T-helper 2 cell (primary cell): ENCODE results near the gene CDCA5.

Experiments
- DNase-seq, 5 experiments: peaks; one replicate each; pipeline versions ENCODE4 v3.0.0 to v3.0.0-alpha.2; 2012 to 2022
- total RNA-seq, 2 donors: gene quantifications; one replicate each; lab custom pipeline; 2026; lab: John Stamatoyannopoulos, UW

Gene CDCA5, protein sequence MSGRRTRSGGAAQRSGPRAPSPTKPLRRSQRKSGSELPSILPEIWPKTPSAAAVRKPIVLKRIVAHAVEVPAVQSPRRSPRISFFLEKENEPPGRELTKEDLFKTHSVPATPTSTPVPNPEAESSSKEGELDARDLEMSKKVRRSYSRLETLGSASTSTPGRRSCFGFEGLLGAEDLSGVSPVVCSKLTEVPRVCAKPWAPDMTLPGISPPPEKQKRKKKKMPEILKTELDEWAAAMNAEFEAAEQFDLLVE
- 1.6 to 3.0 reads per million in 2 donors for total RNA-seq

DNA sequence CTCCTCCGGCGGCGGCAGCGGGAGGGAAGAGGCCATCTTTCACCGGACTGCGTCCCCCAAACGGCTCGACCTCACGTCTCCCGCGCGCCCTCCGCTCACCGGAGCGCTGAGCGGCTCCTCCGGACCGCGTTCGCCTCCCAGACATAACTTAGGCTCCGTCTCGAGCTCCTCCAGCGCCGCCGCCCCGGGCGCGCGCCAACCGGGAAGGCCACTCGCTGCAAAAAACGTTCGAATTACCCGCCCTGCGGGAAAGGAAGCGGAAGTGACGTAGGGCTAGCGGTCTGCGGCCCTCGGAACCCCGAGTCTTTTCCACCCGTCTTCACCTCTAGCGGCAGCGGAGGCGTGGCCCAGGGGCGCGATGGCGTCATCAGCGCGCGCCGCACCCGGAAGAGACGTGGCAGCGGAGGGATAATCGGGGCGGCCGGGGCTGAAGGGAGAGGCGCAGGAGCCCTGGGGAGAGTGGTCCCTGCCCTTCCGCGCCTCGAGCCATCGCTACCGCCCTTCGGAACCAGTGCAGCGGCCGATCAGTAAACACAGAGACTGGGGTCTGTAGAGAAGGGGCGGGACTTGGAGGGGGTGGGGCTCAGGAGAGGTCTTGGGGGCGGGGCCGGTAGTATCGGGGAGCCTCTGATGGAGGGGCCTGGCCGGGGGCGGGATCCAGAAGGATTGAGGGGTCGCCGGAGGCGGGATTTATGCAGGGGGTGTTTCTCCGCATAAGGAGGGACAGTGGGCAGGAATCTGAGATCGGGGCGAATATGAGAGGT is at the start of gene CDCA5, which contains the start of gene ZFPL1:
Gene CDCA5 (minus strand): TSS at position 207 of the 764 bp plus-strand sequence. CDS start 62 bp downstream, at position 145.
Gene ZFPL1 (plus strand): TSS at position 389 of the 764 bp plus-strand sequence. CDS start 477 bp downstream, outside the sequence.
- DNase-seq: peak; percentile 90 to 98 (median 93)

DNA sequence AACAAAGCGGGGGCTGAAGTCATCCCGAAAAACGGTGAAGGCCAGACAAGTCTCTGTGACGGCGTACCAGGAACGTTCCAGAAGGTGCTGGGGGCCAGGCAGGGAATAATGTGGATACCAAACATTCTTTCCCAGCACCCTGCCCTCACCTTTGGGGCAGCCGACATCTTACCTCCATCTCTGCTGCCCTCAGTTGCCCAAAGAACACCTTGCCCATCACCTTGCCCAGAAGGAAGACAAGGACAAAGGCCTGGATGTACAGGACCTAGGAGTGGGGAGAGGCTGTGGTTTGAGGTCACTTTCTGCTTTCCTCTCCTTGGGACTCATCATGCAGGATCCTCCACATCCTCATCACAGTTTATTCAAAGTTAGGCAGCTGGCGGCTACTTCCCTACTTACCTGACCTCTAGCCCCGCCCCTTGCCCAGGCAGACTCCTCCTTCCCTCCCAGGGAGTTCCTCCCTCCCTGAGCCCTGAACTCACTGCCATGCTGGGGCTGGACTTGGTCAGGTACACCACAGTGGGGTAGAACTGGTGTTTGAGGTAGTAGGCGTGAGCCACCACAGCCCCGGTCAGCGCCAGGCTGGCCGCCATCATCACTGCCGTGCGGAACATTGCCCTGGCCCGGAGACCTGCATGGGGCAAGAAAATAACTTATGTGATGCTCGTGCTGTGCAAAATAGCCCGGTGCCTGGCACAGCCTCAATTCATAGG is 49.3 kb upstream of the CDCA5 start:
- peak in 4 of 5 experiments; percentile 17 to 64 (median 46) for DNase-seq

DNA sequence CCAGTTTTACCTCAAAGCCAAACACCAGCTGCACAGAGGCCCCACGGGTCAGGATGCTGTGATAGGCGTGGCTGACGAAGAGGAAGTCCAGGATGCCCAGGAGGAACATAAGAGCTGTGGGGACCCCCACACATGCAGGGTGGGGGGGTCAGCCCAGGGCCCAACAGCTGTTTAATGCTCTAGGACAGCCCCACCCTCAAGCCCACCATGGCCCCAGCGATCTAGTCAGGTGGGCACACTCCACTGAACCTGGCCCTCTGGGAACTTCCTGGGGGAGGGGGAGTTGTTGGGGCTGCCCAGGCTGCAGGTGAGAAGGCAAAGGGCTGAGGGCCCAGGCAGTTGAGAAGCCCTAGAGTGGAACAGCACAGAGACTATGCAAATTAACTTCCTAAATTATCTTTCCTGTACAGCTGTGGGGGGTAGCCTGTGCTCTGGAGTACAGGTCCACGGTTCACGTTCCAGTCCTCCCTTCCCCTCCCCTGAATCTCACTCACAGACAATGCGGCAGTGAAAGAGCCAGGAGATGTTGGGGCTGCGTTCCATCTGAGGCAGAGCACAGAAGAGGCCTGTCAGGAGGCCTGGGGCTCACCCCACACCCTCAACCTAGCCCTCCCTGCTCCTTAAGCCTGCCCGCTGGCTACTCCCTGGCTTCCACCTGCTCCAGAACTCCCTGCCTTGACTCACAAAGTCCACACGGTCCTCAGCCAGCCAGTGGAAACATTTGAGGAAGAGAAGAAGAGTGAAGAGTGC is 48.6 kb upstream of the CDCA5 start:
- DNase-seq: no peak

DNA sequence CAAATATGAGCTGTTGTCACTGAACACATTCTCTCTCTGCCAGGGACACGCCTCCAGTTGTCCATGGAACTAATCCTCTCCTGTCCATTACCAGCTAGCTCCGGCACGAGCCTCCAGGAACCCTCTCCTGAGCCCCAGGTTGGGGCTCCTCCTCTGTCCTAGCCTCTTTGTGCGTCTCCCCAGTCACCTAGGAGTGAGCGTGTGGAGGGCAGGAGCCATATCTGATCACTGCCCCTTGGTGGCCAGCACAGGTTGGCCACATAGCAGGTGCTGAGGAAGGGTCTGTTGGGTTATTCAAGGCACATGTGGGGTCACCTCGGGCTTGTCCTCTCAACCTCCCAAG is 48.0 kb upstream of the CDCA5 start:
- DNase-seq: no peak

DNA sequence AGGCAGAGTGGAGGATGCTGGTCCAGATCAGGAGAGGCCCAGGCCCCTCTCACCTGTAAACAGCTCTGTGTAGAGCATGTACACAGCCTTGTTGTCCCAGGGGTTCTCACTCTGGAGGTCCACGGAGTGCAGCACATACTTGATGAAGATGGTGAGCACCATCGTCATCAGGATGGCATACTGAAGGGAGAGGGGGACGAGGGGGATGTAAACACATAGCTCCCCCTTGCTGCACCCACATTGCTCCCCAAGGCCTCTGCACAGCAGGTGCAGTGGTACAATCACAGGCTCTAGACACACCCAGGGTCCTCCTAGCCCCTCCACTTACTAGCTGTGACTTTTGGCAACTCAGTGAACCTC is 47.6 kb upstream of the CDCA5 start:
- DNase-seq: no peak

DNA sequence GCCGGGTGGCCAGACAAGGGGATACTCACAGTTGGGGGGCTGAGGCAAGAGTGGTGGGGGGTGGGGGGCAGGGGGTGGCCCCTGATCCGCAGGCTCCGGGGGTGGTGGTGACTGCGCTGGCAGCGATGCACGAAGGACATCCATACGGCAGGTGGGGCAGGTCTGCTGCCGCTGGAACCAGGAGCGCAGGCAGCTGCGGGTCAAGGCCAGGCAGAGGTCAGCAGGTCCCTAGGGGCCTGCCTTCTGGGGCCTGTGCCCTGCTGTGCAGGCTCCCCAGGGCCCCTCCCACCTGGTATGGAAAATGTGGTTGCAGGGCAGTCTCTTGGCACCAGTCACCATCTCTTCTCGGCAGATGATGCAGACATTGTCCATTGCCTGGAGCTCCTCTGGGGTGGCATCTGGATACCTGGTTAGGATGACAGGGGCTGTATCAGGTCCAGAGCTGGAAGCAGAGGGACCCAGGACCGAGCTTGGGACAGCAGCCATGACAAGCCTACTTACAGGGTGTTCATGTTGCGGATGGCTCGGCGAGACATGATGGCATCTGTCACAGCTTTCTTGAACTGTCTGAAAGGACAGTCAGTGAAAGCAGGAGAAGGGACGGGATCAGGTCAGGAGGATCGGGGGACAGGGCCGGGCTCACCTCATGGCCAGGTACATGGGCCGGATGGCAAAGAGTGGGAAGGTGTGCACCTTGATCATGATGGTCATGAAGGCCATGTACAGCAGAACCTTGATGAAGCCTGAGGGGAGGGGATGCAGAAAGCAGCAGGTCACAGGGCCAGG is 47.0 kb upstream of the CDCA5 start:
- no peak for DNase-seq

DNA sequence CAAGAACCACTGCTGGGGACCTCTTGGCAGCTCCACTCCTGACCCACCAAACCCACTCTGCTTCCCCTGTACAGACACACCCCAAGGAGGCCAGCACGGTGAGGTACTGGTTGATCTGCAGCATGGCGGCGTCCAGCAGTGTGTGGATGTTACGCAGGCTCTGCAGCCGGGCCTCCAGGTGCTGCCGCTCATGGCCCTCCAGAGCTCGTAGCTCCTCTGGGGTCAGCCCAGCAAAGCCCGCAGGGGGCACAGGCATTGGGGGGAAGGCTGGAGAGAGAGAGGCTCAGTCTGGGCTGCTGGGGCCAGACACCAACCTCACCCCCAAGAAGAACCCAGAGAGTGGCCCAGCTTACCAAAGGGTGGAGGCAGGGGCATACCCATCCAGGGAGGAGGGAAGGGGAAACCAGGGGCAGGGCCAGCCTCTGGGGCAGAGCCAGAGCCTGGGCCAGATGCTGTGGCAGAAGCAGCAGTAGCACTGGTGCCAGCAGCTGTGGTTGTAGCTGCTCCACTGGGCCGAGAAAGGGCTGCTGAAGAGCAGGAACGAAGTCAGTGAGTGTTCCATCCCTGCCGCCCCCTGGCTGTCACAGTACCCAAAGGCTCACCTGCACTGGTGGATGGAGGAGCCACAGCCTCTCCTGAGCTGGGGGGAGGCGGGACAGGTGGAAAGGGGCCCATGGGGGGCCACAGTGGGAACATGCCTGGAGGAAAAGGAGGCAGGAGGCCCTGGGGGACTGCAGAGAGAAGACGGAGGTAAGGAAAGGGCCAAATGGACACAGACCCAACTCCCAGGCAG is 46.0 kb upstream of the CDCA5 start:
- DNase-seq: no peak

DNA sequence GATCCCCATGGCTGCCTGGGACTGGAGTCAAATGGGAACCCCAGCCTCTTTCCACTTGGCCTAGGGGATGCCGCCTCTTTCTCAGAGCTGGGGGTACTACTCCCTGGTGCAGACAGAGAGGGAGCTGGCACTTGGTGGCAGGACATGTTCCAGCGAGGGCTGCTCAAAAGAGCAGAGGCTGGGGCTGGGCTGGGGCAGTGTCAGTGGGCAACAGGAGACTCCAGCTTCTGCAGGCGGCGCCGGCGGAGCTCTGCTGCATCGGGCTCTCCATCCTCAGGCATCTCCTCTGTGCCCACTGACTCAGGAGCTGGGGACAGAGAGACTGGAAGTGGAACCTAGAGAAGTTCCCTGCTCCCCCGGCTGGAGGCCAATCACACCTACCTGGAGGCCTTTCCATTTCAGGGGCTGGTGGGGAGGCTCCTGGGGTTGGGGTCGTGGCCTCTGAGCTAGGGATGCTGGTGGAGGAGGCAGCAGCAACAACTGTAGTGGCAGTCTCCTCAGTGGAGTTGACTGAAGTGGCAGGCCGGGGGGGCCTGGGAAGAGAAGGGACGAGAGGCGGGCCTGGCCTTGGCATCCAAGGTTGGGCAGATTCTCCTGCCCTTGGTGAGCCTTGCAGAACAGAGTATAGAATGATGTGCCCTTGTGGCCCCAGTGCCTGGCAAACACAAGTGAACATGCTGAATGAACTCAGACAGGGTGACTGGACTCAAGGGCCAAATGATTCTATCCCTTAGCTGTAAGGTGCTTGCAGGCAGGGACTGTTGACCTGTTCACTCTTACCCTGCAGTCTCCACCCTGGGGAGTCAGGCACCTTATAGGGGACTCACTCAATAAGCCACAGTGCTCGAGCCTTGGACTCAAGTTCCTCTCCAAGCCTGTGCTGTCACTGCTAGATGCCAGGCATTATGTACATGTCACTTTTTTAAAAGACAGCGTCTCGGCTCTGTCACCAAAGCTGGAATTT is 44.6 kb upstream of the CDCA5 start:
- DNase-seq: no peak

DNA sequence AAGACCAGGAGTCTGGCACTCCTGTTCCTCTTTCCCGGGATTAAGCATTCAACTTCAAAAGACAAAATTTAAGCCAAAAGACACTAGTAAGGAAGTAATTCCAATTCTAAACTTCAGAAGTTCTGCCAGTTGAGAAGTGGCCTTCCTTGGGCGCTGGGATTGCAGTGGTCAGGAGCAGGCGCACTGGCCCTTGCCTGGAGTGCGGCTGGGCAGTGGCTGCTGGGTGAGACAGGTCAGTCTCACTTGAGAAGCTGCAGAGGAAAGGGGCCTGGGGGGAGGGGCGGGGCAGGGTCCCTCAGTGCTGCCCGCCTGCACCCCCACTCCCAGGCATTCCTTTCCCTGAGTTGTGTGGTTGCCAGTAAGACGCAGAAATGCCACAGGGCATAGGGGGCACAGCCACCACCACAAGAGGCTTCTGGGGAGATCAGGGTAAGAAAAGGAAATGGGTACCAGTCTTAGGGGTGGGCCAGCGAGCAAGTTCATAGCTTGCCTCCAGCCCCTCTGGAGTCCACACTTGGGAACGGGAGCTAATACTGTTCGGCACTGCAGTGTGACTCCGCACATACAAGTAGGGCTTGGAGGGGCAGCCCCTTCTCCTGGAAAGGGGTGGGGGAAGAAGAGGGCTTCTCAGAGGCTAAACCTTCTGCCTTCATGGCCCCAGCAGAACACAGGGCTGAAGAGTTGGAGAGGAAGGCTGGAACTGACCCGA is 43.8 kb upstream of the CDCA5 start:
- no peak for DNase-seq

DNA sequence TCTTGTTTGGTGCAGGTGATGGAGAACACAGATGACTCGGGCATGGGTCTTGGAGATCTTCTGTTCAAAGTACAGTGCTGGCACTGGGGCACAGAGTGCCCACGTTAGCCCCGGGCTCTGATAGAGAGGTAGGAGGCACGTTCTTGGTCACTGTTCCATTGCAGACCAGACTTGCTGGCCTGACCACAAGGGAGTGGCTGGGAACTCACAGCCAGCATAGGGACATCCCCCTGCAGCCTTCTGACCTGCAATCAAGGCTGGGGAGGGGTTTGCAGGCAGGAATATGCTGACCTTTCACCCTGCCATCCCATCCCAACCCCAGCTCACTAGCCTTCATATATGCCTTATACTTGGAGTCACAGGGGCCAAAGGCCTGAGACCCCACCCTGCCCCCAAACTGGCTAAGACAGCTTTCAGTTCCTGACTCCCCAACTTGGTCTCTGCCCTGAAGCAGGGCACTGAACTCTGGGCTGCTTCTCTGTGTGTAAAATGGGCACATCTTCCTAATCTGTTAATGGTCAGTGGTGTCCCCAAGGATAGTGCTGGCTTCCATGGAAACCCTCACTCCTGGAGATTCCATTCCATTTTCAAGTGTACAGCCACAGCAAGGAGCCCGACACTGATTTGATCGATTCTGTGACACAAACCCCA is 42.9 kb upstream of the CDCA5 start:
- no peak for DNase-seq

DNA sequence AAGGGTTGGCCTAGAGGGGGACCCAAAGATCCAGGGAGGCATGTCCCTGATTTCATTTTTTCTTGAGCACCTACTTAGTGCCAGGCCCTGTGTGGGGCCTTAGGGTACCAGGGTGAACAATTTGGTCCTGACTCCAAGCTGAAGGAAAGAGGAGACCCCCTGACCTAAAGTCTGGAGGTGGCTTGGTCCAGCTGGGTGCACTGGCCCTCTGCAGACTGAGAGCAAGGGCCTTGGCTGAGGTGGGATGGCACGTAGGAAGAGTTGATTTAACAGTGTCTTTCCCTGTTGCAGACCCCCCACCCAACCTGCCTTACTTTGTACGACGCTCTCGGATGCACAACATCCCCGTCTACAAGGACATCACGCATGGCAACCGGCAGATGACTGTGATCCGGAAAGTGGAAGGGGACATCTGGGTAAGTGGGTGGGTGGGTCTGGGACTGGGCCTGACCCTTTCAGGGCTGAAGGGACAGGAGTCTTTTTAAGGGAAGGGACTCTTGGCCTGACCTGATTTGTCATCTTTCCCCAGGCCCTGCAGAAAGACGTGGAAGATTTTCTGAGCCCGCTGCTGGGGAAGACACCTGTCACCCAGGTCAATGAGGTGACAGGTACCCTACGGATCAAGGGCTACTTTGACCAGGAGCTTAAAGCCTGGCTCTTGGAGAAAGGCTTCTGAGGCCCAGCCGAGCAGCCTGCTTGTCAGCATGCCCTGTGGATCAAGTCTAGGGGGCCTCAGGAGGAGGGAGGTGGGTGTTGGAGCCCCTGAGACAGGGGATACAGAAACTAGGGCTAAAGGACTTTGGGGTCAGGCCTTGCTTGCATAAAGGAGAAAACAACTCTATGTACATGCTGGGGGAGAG is 41.6 kb upstream of the CDCA5 start:
- no peak for DNase-seq

DNA sequence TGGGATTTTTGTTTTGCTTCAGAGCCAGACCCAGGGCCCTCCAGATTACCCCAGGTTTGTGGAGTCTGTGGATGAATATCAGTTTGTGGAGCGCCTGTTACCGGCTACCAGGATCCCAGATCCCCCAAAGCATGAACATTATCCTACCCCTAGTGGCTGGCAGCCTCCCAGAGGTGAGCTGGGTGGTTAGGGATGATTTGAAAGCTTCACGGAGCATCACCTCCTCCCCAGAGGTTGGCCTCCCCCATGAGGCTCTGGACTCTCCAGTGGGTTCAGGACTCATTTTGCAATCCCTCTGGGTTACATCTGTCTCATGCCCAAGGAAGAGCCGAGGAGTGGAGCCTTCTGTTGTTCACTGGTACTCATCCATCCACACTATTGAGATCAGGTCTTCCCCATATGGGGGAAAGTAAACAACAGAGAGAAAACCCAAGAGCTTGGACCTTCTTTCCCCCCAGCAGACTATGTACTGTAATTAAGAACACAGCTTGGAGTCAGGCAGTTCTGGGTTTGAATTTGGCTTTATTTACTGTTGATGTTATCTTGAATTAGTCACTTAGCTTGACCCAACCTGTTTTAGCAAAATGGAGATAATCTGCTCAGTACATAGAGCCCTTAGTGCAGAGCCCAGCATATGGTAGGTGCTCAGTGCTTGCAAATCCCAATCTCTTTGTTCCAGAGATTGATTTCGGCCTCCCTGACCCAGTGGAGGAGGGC is 40.8 kb upstream of the CDCA5 start:
- DNase-seq: no peak

DNA sequence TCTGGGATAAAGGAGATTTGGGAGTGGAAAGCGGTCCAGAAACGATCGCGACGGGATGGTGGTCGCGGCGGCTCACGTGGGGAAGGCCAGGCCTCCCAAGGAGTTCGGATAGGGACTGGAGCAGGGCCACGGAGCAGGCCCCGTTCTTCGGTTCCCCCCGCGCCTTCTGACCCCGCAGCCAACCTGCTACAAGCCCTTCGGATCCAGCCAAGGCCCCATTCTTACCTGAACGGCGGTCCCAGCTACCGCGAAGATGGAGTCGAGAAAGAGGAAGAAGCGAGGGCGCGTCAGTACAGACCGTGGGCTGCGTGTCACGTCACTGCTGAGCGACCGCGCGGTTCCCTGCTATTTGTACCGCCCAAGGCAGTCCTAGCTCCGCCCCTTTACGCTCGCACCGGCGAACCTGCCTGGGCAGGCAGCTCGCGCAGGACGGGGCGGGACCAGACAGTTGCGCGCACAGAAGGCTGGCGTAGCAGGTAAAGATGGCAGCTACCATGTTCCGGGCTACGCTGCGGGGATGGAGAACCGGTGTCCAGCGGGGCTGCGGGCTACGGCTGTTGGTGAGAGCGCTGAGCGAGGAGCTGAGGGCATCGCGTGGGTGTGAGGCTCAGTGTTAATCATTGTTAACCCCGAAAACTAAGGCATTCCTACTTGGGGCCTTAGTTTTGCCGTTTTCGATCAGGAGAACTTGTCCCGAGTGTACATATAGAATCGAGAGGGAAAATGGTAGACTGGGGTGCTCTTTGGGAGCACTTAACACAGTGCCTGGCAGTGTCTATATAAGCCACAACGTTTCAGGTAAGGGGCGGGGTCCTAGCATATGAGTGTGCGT is 38.2 kb upstream of the CDCA5 start, which contains the start of the genes FAU and MRPL49:
Gene FAU (minus strand): TSS at position 270 of the 832 bp plus-strand sequence. CDS start 321 bp downstream, outside the sequence.
Gene MRPL49 (plus strand): TSS at position 457 of the 832 bp plus-strand sequence. CDS start 26 bp downstream, at position 483.
- DNase-seq: peak; percentile 95 to 99 (median 99)

DNA sequence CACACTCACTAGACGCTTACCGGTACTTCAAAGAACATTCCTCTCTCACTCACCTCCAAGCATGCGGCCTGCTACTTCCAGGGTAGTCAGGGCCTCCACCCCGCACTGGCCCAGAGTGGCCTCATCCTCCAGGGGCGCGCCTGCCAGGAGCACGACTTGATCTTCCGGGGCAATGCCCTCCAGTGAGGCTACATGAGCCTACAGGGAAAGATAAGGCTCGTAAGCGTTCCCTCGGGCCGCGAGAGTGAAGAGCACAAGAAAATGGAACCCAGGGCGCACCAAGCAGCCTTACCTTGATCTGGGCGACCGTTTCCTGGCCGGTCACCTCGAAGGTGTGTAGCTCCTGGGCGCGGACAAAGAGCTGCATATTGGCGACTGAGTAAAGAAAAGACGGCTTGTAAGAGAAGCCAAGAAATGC is 37.6 kb upstream of the CDCA5 start:
- peak in 1 of 5 experiments; percentile 55 for DNase-seq

DNA sequence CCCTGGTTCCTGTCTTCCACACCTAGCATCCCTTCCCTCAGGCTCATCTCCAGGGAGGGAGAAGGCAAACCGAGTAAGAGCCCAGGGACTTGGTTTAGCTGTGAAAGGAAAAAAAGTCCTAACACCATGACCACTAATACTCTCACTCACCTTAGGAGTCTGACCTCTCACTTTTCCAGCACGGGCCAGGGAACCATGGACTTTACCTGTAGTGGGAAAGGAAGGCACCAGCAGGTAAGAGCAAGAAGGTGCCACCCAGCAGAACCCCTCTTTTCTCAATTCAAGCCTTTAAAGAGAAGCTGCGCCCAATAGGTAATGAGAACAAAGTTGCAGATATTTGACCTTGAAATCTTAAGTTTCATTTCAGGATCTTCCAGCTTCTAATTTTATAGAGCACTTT is 37.0 kb upstream of the CDCA5 start:
- no peak for DNase-seq

DNA sequence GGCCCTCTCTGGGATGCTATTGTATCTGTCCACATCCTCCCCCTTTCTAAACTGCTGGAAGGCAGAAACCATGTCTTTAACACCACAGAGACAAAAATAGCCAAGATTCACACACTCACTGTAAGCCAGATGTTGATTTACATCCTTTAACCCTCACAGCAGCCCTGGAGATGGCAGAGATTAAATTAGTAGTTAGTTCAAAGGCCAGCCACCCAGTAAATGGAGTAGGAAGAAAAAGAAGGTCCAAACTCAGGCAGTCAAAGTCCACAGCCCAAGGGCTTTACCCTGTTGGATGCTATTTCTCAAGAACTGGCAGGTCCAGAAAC is 35.8 kb upstream of the CDCA5 start:
- DNase-seq: no peak
